ENCODE measurements around the gene RNF114.
"Not testable (repeated sequence)": the region's sequence is repeated elsewhere in the genome, so short reads cannot be mapped to it uniquely, and the experiment has no call there.

The RNF114 gene

DNA sequence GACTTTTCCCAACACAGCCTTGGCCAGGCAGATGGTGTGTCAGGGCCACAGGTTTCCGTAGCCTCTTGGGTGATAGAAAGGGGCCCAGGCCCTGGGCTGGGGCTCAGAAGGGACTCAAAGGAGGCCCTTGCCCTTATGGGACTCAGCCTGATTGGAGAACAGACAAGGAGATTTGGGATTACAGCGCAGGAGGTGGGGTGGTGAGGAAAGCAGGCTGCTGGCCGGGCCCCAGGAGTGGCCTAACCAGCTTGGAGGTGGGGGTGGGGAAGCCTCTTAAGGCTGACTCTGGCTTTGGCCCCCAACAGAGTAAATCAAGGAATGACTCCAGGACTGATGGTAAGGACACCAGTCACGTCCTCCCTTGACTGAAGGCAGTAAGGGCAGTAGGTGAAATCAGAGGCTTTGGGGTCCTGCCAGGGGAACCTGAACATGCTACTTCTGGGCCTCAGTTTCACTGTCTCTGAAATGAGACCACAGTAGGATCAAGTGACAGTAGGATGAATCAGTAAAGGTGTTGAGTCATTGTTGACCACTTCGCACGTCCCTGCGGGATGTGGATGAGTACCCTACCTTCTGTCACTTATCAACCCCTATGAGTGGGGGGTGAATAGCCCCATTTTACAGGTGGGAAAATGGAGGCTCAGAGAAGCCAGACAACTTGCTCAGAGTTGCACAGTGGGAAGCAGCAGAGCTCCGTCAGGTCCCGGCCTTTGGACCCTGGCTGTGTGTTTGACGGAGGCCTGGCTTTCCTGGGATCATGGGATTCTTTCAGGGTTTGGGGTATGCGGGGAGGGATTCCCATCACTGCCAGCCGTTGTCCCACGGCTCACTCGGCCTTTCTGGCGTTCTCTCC, 51.0 kb downstream of the RNF114 start:
- no peak overlapping the region for H3K4me3 ChIP-seq (ENCODE audit: low read length)
- TF ChIP-seq ZNF274 (IDR thresholded peaks at IDR 0.05; ENCODE audit: low read depth, low read length): no peak

DNA sequence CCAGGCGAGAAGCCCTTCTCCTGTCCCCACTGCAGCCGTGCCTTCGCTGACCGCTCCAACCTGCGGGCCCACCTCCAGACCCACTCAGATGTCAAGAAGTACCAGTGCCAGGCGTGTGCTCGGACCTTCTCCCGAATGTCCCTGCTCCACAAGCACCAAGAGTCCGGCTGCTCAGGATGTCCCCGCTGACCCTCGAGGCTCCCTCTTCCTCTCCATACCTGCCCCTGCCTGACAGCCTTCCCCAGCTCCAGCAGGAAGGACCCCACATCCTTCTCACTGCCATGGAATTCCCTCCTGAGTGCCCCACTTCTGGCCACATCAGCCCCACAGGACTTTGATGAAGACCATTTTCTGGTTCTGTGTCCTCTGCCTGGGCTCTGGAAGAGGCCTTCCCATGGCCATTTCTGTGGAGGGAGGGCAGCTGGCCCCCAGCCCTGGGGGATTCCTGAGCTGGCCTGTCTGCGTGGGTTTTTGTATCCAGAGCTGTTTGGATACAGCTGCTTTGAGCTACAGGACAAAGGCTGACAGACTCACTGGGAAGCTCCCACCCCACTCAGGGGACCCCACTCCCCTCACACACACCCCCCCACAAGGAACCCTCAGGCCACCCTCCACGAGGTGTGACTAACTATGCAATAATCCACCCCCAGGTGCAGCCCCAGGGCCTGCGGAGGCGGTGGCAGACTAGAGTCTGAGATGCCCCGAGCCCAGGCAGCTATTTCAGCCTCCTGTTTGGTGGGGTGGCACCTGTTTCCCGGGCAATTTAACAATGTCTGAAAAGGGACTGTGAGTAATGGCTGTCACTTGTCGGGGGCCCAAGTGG, 51.9 kb downstream of the RNF114 start:
- TF ChIP-seq ZNF274 (IDR thresholded peaks at IDR 0.05; ENCODE audit: low read depth, low read length): no peak
- no peak overlapping the region for H3K4me3 ChIP-seq (ENCODE audit: low read length)

DNA sequence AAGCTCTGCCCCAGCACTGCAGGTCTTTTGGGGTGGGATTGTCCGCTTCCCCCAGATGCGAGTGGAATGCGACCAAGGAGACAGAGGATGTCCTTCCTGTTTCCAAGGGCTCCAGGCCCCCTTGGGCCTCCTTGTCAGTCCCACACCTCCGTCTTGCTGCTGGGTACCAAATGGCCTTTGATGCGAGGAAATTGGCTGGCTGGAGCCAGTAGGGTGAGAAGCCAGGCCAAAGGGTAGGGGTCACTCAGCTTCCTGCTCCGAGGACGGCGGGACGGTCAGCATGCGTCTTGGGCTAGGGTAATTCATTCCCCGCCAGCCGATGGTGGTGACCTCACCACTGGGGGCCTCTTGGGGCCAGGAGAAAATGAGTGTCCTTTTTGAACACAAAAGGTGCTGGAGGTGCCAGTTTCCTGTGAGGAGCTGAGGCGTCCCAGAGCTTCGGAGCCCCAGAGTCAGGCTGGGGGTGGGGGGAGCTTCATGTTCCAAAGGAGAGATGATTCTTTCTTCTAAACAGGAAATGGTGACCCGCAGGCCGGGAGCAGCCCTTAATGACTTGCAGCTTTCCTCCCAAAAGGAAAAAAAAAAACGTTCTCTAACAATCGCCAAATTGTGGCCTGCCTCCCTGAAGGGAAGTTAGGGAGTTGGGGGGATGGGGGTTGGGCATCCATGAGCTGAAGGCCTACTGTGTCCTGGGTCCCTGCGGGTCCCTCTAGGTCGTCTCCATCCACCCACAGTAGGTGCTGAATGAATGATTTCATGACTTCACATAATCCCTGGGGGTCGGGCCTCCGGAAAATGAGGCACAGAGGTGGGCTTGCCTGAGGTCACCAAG, 53.3 kb downstream of the RNF114 start:
- H3K4me3 ChIP-seq (ENCODE audit: low read length): no peak overlapping the region
- TF ChIP-seq ZNF274 (IDR thresholded peaks at IDR 0.05; ENCODE audit: low read depth, low read length): no peak

DNA sequence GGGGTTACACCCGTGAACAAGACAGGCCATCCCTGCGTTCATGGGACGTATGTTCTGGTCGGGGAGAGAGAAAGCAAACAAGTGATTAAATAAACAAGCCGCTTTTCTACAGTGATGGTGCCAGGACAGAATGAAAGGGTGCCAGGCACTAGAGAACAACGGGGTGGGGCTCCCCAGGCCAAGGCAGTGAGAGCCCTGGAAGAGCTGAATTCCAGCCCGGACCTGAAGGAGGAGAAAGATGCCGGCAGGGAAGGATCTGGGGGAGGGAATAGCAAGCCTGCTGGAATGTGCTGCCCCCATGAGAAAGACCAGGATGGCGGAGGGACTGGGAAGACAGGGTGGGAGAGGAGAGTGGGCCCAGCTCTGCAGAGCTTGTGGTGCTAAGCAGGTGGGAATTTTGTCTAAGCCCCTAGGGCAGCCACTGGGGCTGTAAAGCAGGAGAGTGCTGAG, 54.1 kb downstream of the RNF114 start:
- H3K4me3 ChIP-seq (ENCODE audit: low read length): no peak overlapping the region
- TF ChIP-seq ZNF274 (IDR thresholded peaks at IDR 0.05; ENCODE audit: low read depth, low read length): no peak

DNA sequence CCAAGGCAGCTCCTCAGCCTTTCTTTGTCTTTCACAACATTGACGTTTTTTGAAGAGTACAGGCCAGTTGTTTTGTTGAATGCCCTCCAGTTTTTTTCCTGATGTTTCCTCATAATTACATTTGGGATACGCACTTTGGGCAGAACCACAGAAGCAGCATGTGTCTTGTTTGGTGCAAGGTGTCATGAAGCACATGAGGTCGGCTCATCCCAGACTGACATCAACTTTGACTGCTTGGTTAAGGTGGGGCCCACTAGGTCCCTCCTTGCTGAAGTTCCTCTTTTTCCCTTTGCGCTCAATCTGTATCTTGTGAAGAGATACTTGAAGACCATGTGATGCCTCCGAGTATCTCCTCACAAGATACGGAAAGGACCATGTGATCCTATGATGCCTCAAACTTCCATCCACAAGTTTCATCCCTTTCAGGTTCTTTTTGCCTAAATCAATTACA, 57.1 kb downstream of the RNF114 start:
- TF ChIP-seq ZNF274 (IDR thresholded peaks at IDR 0.05; ENCODE audit: low read depth, low read length): no peak
- H3K4me3 ChIP-seq (ENCODE audit: low read length): no peak overlapping the region

DNA sequence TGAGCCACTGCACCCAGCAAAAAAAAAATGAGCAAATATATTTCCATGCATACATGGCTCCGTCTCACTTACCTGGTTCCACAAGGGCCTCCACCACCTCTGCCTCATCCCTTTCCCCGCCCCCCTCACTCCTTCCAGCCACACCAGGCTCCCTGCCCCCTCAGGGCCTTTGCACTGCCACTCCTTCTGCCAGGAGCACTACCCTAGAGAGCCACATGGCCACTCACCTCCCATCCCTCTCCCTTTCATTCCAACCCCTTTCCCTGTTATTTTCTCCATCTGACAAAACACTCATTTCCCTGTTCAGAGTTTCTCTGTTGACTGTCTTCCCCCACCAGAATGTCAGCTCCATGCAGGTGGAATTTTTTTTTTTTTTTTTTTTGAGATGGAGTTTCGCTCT, 59.4 kb downstream of the RNF114 start:
- no peak for TF ChIP-seq ZNF274 (IDR thresholded peaks at IDR 0.05; ENCODE audit: low read depth, low read length)
- no peak overlapping the region for H3K4me3 ChIP-seq (ENCODE audit: low read length)

DNA sequence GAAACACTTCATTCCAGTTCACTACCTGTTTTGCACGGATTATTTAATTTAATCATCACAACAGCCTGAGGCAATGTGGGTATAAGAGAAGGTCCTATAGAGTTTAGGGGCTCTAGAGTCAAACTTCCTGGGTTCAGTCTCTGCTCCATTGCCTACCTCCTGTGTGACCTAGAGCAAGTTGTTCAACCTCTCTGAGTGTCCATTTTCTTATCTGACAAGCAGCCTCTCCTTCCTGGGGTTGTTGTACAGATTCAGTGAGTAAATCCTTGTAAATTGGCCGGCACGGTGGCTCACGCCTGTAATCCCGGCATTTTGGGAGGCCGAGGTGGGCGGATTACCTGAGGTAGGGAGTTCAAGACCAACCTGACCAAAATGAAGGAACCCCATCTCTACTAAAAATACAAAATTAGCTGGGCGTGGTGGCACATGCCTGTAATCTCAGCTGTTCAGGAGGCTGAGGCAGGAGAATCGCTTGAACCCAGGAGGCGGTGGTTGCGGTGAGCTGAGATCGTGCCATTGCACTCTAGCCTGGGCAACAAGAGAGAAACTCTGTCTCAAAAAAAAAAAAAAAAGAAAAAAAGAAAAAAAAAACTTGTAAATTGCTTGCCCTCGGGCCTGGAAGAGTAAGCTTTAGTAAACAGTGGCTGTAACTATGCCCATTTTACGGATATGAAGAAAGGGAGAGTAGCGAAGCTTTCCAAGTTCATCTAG, 62.4 kb downstream of the RNF114 start:
- H3K4me3 ChIP-seq (ENCODE audit: low read length): not testable (repeated sequence)

DNA sequence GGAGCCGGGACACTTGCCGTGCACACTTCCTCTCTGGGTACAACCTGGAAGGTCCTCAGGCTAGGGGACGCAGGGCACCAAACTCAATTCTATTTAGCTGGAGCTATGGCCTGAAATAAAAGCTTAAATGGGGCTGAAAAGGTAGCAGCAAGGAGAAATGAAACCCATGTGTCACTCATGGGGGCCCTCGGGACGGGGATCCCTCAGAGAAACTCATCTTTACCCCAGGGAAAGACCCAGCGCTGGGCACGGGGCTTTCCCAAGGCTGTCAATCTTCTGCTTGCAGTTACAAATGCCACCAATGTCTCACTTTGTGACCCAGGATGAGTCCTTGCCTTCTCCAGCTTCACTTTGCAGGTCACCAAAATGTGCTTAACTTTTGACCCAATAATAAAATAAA, 63.1 kb downstream of the RNF114 start:
- no peak overlapping the region for H3K4me3 ChIP-seq (ENCODE audit: low read length)
- no peak for TF ChIP-seq ZNF274 (IDR thresholded peaks at IDR 0.05; ENCODE audit: low read depth, low read length)

DNA sequence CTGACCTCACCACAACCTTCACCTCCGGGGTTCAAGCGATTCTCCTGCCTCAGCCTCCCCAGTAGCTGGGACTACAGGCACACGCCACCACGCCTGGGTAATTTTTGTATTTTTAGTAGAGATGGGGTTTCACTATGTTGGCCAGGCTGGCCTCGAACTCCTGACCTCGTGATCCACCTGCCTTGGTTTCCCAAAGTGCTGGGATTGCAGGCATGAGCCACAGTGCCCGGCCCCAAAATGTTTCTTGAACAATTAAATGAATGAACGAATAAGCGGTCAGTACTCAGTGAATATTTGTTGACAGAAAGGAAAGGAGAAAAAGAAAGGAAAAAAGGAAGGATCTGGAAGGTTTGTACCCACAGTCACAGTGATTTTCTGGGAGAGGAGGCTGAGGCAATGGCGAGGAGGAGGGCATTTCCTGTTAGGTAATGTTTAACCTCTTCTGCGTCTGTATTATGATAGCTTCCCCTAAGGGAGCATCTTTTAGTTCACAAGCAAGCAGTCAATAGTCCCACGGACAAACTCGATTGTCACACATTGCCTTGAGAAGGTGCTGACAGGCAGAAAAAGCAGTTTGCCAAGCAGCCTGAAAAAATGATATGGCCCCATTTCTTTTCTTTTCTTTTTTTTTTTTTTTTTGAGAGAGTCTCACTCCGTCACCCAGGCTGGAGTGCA, 64.5 kb downstream of the RNF114 start:
- H3K4me3 ChIP-seq (ENCODE audit: low read length): not testable (repeated sequence)

DNA sequence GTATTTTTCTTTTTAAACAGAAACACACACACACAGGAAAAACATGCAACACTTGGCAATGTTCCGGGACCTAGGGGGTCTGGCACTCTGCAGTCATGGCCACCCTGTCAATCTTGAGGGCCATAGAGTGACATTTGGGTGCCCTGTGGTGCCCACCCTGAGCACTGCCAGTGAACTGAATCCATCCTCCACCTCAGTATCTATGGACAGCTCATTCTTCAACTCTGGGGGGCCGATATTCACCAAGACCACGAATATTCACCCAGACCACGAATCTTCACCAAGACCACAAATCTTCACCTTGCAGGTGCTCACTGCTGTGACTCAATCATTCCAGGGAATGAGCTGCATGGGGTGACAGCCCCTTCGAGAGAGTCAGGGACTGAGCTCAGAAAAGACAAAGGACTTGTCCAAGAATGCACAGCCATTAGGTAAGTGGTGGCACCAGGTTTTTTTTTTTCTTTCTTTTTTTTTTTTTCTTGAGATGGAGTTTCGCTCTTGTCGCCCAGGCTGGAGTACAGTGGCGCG, 65.7 kb downstream of the RNF114 start:
- H3K4me3 ChIP-seq (ENCODE audit: low read length): no peak overlapping the region
- no peak for TF ChIP-seq ZNF274 (IDR thresholded peaks at IDR 0.05; ENCODE audit: low read depth, low read length)

DNA sequence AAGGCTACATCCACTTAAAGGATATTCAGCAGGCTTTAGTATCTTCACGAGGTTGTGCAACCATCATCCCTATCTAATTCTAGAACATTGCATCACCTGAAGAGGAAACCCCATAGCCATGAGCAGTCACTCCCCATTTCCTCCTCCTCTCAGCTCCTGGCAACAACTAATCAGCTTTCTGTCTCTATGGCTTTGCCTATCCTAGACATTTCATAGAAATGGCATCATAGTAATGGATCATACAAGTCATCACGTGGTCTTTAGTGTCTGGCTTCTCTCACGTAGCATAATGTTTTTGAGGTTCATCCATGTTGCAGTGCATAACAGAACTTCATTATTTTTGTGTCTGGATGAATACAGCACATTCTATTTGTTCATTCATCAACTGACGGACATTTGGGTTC, 67.1 kb downstream of the RNF114 start:
- H3K4me3 ChIP-seq (ENCODE audit: low read length): no peak overlapping the region
- TF ChIP-seq ZNF274 (IDR thresholded peaks at IDR 0.05; ENCODE audit: low read depth, low read length): no peak
